Natural killer cell (primary cell): Measurements from ENCODE around the gene SLC41A3. TPM values are rescaled to one million over a fixed set of nuclear protein-coding genes. Genes with fewer than 3 reads are reported as not detected.
A peak's percentile ranks its signal among the peaks of the same experiment; 100 is the strongest.
"Not testable (repeated sequence)": the region's sequence is repeated elsewhere in the genome, so short reads cannot be mapped to it uniquely, and the experiment has no call there.

Experiments used
- ATAC-seq, 3 donors: fragments of 150-1000 bp in 2 of 3; fragments of 200-7000 bp in 1 of 3; cut with Tn5 transposase; 1 replicate in 1 of 3; 2 replicates in 2 of 3; pipeline ENCODE4 v1.10.0; 2021; ENCODE audit warnings: mild to moderate bottlenecking in 2 of 3, moderate library complexity in 2 of 3
- DNase-seq, 2 donors: peaks; one replicate each; pipeline versions ENCODE4 v3.0.0 to v3.0.0-alpha.2; 2013 to 2021; ENCODE audit warnings: mixed read lengths in 1 of 2
- H3K27ac ChIP-seq: one replicate; pipeline ENCODE4 v1.5.1; 2013; ENCODE audit warnings: mild to moderate bottlenecking, low read length
- H3K27me3 ChIP-seq: one replicate; pipeline ENCODE4 v1.6.1; 2013; ENCODE audit warnings: low read length; ENCODE audit not compliant: control insufficient read depth, insufficient read depth
- H3K36me3 ChIP-seq: one replicate; pipeline ENCODE4 v1.6.1; 2013; ENCODE audit warnings: low read length; ENCODE audit not compliant: control insufficient read depth, insufficient read depth
- H3K4me1 ChIP-seq: one replicate; pipeline ENCODE4 v1.6.1; 2013; ENCODE audit warnings: low read length; ENCODE audit not compliant: control insufficient read depth, insufficient read depth
- H3K4me3 ChIP-seq: one replicate; pipeline ENCODE4 v1.5.1; 2013; ENCODE audit warnings: low read length
- H3K9me3 ChIP-seq: one replicate; pipeline ENCODE4 v1.6.1; 2013; ENCODE audit warnings: low read length; ENCODE audit not compliant: control insufficient read depth, insufficient read depth
- H3K27ac Mint-ChIP-seq, 2 donors: one replicate each; pipeline ENCODE4 v1.8.0; 2022; ENCODE audit warnings: mild to moderate bottlenecking in 2 of 2, mixed read lengths in 2 of 2, moderate library complexity in 1 of 2
- H3K27me3 Mint-ChIP-seq, 2 donors: one replicate each; pipeline ENCODE4 v1.8.0; 2022; ENCODE audit warnings: low read depth in 2 of 2, mixed read lengths in 2 of 2
- H3K36me3 Mint-ChIP-seq: one replicate; pipeline ENCODE4 v1.8.0; 2022; ENCODE audit warnings: mixed read lengths
- H3K4me1 Mint-ChIP-seq, 2 donors: one replicate each; pipeline ENCODE4 v1.8.0; 2022; ENCODE audit warnings: mixed read lengths in 2 of 2
- H3K4me3 Mint-ChIP-seq: one replicate; pipeline ENCODE4 v1.8.0; 2022; ENCODE audit warnings: mild to moderate bottlenecking, moderate library complexity, mixed read lengths
- H3K9me3 Mint-ChIP-seq, 2 donors: one replicate each; pipeline ENCODE4 v1.8.0; 2022; ENCODE audit warnings: mixed read lengths in 2 of 2
- CTCF ChIP-seq: fragments of 200-600 bp; IDR thresholded peaks from one replicate; pipeline ENCODE4 v1.8.0; 2022; ENCODE audit warnings: antibody characterized with exemption
- whole genome bisulfite sequencing: methylation state at CpG from one replicate; pipeline ENCODE4 v1.1.7; 2013; ENCODE audit warnings: missing lambda C conversion rate; ENCODE audit not compliant: insufficient coverage; 5-methylcytosine and 5-hydroxymethylcytosine counted together
- intact Hi-C: fragments of 100-400 bp; cut with micrococcal nuclease; formaldehyde crosslinking; loops from one replicate; pipeline ENCODE4 v1.14.2; 2022
- total RNA-seq, 4 donors: library from RNA; stranded (reverse); fragments of 120-200 nt in 1 of 4; gene quantifications; one replicate each; pipeline versions ENCODE4 v1.2.3 to v1.2.4, GENCODE V29; 2013 to 2022

Gene SLC41A3
- total RNA-seq, 3 donors from 2014 or later (not counting 1 experiment from before 2014, with no cell fraction given), result 24.2 to 29.6 (median 27.1) TPM

- intact Hi-C loops, result no loop called here
- peak in 1 of 3 donors; percentile 7 for ATAC-seq
- H3K36me3 ChIP-seq, result no peaks in the 10 kb centered on the region
- H3K27ac Mint-ChIP-seq, result no peak overlapping the region
- H3K4me3 ChIP-seq, result no peak overlapping the region
- H3K36me3 Mint-ChIP-seq, result no peaks in the 10 kb centered on the region
- peaks cover 5 to 11% of the 10 kb centered on the region in 2 donors for H3K27me3 Mint-ChIP-seq
- no peaks in the 10 kb centered on the region for H3K9me3 ChIP-seq
- peaks cover 3% of the 10 kb centered on the region for H3K27me3 ChIP-seq
- TF ChIP-seq CTCF, result no peak
- 80% methylated on average over 45 of the region's 46 CpGs for WGBS
- no peak overlapping the region for H3K27ac ChIP-seq
- no peaks in the 10 kb centered on the region for H3K4me1 Mint-ChIP-seq
- no peak overlapping the region for H3K4me3 Mint-ChIP-seq
- no peaks in the 10 kb centered on the region for H3K4me1 ChIP-seq
- DNase-seq, result no peak
- no peaks in the 10 kb centered on the region for H3K9me3 Mint-ChIP-seq
Observed at GRCh38 chr3:125958511-125959316, 125.2 kb downstream of the SLC41A3 start.

- H3K36me3 Mint-ChIP-seq, result no peaks in the 10 kb centered on the region
- intact Hi-C loops, result no loop called here
- WGBS, result 15% methylated on average over 71 of the region's 75 CpGs
- no peak overlapping the region for H3K27ac Mint-ChIP-seq
- no peak for DNase-seq
- H3K27me3 Mint-ChIP-seq, result peaks cover 5 to 15% of the 10 kb centered on the region in 2 donors
- H3K4me3 ChIP-seq, result no peak overlapping the region
- no peaks in the 10 kb centered on the region for H3K9me3 ChIP-seq
- peaks cover 3% of the 10 kb centered on the region for H3K27me3 ChIP-seq
- ATAC-seq, result peak in 2 of 3 donors; percentile 47 to 68
- no peaks in the 10 kb centered on the region for H3K9me3 Mint-ChIP-seq
- TF ChIP-seq CTCF, result no peak
- no peak overlapping the region for H3K27ac ChIP-seq
- no peaks in the 10 kb centered on the region for H3K36me3 ChIP-seq
- H3K4me1 ChIP-seq, result no peaks in the 10 kb centered on the region
- no peaks in the 10 kb centered on the region for H3K4me1 Mint-ChIP-seq
- H3K4me3 Mint-ChIP-seq, result no peak overlapping the region
Observed at GRCh38 chr3:125957674-125958510, 126.0 kb downstream of the SLC41A3 start.

GRCh38 chr3:125957020-125957419 lies 126.9 kb downstream of the SLC41A3 start:
- WGBS, result 100% methylated on average over 2 of the region's 4 CpGs
- H3K4me1 ChIP-seq, result not testable (repeated sequence)

More at GRCh38 chr3:125957020-125957419, 126.9 kb downstream of the SLC41A3 start:
- H3K36me3 ChIP-seq, H3K27ac Mint-ChIP-seq, H3K27me3 ChIP-seq, H3K9me3 ChIP-seq, H3K4me1 Mint-ChIP-seq, intact Hi-C loops, ATAC-seq, H3K4me3 ChIP-seq, H3K27ac ChIP-seq, H3K4me3 Mint-ChIP-seq, H3K36me3 Mint-ChIP-seq, DNase-seq, H3K9me3 Mint-ChIP-seq: not testable (repeated sequence)
- peaks cover 5 to 15% of the 10 kb centered on the region in 2 donors for H3K27me3 Mint-ChIP-seq

Other genes starting within 250 kb of the SLC41A3 start
- not detected for gene ROPN1B, start 114.9 kb downstream of the SLC41A3 start, total RNA-seq
- not detected for gene ALDH1L1, start 96.5 kb upstream of the SLC41A3 start, total RNA-seq